ENCODE results near the gene ASB5. TPM values are rescaled to one million over a fixed set of nuclear protein-coding genes. Genes with fewer than 3 reads are reported as not detected.

Gene ASB5
- total and polyA plus RNA-seq, 2 of the 8 experiments (the other 6 are each of a cell fraction or from before 2014, with no cell fraction given) = 0.02 TPM; not detected in 1

GRCh38 chr4:176188654-176189053, 80.4 kb downstream of the ASB5 start:
- Histone ChIP-seq H3K27ac (ENCODE audit: low read depth, low read length) (no peak overlapping the region), H2BK20ac (ENCODE audit: low read length) (no peak overlapping the region), H2BK15ac (ENCODE audit: low read length) (no peak overlapping the region), H3K79me2 (ENCODE audit: control insufficient read depth in 1 of 2, insufficient read depth in 2 of 2, low read length in 2 of 2) (no peaks in the 10 kb centered on the region), H3K56ac (replicated peaks; ENCODE audit: insufficient read length, low read depth, low read length) (no peak overlapping the region), H2AFZ (ENCODE audit: low read length) (no peak overlapping the region), H3K23ac (ENCODE audit: insufficient read length) (no peak overlapping the region), H3K4me1 (replicated peaks in 1 of 4; ENCODE audit: control insufficient read depth in 3 of 4, insufficient read depth in 4 of 4, low read length in 3 of 4) (peaks cover 2 to 15% (median 7%) of the 10 kb centered on the region in 4 experiments; a peak in 4 of 7 replicates), H4K91ac (replicated peaks; ENCODE audit: insufficient read length, low read length) (no peak overlapping the region), H4K5ac (ENCODE audit: insufficient read length, low read depth, low read length) (no peak overlapping the region), H3K9me3 (ENCODE audit: insufficient read depth in 2 of 2, low read depth in 1 of 2, low read length in 1 of 2) (no peaks in the 10 kb centered on the region), H4K20me1 (replicated peaks in 1 of 2; ENCODE audit: control insufficient read depth in 1 of 2, insufficient read depth in 2 of 2, low read length in 2 of 2) (no peaks in the 10 kb centered on the region), H3K4me2 (ENCODE audit: insufficient read depth in 1 of 2, low read depth in 2 of 2, low read length in 2 of 2) (no peak overlapping the region), H2BK120ac (replicated peaks; ENCODE audit: low read depth, low read length) (no peak overlapping the region), H3K4me3 (ENCODE audit: extremely low read depth in 1 of 4, insufficient read depth in 2 of 4, low read depth in 3 of 4, low read length in 4 of 4) (no peak overlapping the region), H3K79me1 (ENCODE audit: low read depth, low read length) (no peaks in the 10 kb centered on the region), H4K8ac (ENCODE audit: extremely low read depth, insufficient read depth, low read length) (no peak overlapping the region), H3K14ac (ENCODE audit: insufficient read length) (no peak overlapping the region), H2AK5ac (ENCODE audit: low read depth, low read length) (no peak overlapping the region), H3K27me3 (replicated peaks in 1 of 4; ENCODE audit: control insufficient read depth in 3 of 4, extremely low read depth in 1 of 4, insufficient read depth in 3 of 4, low read length in 3 of 4) (no peaks in the 10 kb centered on the region), H2BK5ac (ENCODE audit: low read depth, low read length) (no peak overlapping the region), H3K4ac (replicated peaks; ENCODE audit: insufficient read length, low read depth, low read length) (no peak overlapping the region), H3K23me2 (ENCODE audit: low read depth, low read length) (no peaks in the 10 kb centered on the region), H2BK12ac (ENCODE audit: low read depth, low read length) (no peak overlapping the region), H3K9ac (replicated peaks in 1 of 4; ENCODE audit: extremely low read depth in 1 of 4, low read depth in 3 of 4, low read length in 3 of 4) (no peak overlapping the region), H3K18ac (ENCODE audit: extremely low read depth, low read length) (no peak overlapping the region), H3K36me3 (ENCODE audit: control insufficient read depth in 2 of 4, insufficient read depth in 4 of 4, low read length in 3 of 4) (no peaks in the 10 kb centered on the region)
- ChIA-PET CTCF (ENCODE audit: partially characterized antibody) (no interaction called here), POLR2A (ENCODE audit: partially characterized antibody) (no interaction called here)
- DNase-seq (ENCODE audit: low read depth in 1 of 2, low spot score in 2 of 2) (no peak), FAIRE-seq (no peak)
- TF ChIP-seq BACH1 (IDR thresholded peaks at IDR 0.05; ENCODE audit: low read length) (no peak), ASH2L (IDR thresholded peaks at IDR 0.05; ENCODE audit: low read length) (no peak), CTBP2 (IDR thresholded peaks at IDR 0.05; ENCODE audit: borderline replicate concordance, insufficient read depth, insufficient read length, low read length) (no peak), RAD21 (IDR thresholded peaks at IDR 0.05 in 1 of 2, conservative IDR thresholded peaks at IDR 0.05 in 1 of 2; ENCODE audit: low read depth in 2 of 2, low read length in 2 of 2) (no peak), SUZ12 (IDR thresholded peaks at IDR 0.05; ENCODE audit: low read length) (no peak), GTF2F1 (IDR thresholded peaks at IDR 0.05; ENCODE audit: borderline replicate concordance, low read depth, low read length) (no peak), RBBP5 (IDR thresholded peaks at IDR 0.05; ENCODE audit: borderline replicate concordance, low read depth, low read length) (no peak)

Measured in H1 (cell line).